Upper lobe of left lung (tissue), 4 donors: Measurements from ENCODE around the gene CRIP3.

Experiments
- EP300 ChIP-seq, 4 donors: sonication (generic); formaldehyde crosslinking; IDR thresholded peaks; one replicate each; pipeline ENCODE4 v1.5.1; 2017; ENCODE audit warnings: antibody characterized with exemption in 4 of 4, control low read depth in 2 of 4
- POLR2A ChIP-seq, 4 donors: fragments of 450-650 bp; IDR thresholded peaks; one replicate each; pipeline ENCODE4 v1.5.1; 2016 to 2017; ENCODE audit warnings: antibody characterized with exemption in 4 of 4, mild to moderate bottlenecking in 2 of 4
- POLR2AphosphoS5 ChIP-seq, 2 donors: sonication (generic); formaldehyde crosslinking; IDR thresholded peaks; one replicate each; pipeline ENCODE4 v1.5.1; 2017; ENCODE audit warnings: antibody characterized with exemption in 2 of 2
- TF ChIP-seq, protein P1 (sequence below), 6 experiments: fragments of 450-650 bp in 4 of 6; fragments of 200-600 bp in 2 of 6; sonication (generic) in 2 of 6; IDR thresholded peaks; one replicate each; pipeline ENCODE4 v1.5.1; 2016 to 2019; ENCODE audit warnings: antibody characterized with exemption in 6 of 6

DNA sequence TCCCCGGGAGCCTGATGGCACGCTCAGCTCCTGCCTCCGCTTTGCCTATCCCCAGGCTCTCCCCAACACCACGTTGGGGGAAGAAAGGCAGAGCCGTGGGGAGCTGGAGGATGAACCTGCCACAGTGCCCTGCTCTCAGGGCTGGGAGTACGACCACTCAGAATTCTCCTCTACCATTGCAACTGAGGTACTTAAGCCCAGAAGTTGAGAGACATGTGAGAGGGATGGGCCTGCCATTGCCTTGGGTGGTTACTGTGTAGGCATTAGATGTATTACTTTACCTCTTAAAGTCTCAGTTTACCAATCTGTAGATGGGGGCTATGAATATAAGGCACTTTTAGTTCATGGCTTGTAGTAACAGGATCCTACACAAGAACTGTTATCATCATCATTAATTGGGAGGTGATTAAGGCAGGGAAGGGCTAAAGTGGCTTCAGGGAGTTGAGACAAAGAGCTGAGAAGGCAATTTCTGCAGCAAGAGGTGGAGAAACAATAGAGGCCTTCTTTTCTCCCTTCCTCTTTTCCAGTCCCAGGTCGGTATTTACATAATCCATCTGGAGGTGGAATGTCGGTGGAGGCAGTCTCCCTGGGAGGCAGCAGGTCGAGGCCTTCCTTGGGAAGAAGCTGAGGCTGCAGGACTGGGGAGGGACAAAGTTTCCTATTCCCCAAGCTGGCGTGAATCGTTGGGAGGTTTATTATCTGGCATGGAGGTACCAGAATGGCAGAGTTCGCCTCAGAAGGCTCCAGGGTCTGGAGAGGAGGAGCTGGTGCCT, 9.9 kb downstream of the CRIP3 start:
- TF ChIP-seq, protein P1, sequence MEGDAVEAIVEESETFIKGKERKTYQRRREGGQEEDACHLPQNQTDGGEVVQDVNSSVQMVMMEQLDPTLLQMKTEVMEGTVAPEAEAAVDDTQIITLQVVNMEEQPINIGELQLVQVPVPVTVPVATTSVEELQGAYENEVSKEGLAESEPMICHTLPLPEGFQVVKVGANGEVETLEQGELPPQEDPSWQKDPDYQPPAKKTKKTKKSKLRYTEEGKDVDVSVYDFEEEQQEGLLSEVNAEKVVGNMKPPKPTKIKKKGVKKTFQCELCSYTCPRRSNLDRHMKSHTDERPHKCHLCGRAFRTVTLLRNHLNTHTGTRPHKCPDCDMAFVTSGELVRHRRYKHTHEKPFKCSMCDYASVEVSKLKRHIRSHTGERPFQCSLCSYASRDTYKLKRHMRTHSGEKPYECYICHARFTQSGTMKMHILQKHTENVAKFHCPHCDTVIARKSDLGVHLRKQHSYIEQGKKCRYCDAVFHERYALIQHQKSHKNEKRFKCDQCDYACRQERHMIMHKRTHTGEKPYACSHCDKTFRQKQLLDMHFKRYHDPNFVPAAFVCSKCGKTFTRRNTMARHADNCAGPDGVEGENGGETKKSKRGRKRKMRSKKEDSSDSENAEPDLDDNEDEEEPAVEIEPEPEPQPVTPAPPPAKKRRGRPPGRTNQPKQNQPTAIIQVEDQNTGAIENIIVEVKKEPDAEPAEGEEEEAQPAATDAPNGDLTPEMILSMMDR (IDR thresholded peaks at IDR 0.05): no peak
- TF ChIP-seq POLR2A (IDR thresholded peaks at IDR 0.05) (no peak), EP300 (IDR thresholded peaks at IDR 0.05) (no peak), POLR2AphosphoS5 (IDR thresholded peaks at IDR 0.05) (no peak)
